Trophoblast cell (in vitro differentiated cells and primary cell): ENCODE results near the gene ADNP2.

ENCODE experiments used
- DNase-seq, 2 donors: peaks; one replicate each; pipeline ENCODE4 v3.0.0-alpha.2; 2016
- H2AFZ ChIP-seq: 2 replicates; pipeline ENCODE4 v1.6.1; 2013; ENCODE audit warnings: low read length, moderate library complexity, mild to moderate bottlenecking; ENCODE audit not compliant: insufficient read depth, poor library complexity
- H2AK5ac ChIP-seq: 2 replicates; pipeline ENCODE4 v1.6.1; 2013; ENCODE audit warnings: mild to moderate bottlenecking, low read length
- H2BK120ac ChIP-seq: 2 replicates; pipeline ENCODE4 v1.6.1; 2013; ENCODE audit warnings: low read length, mild to moderate bottlenecking, moderate library complexity; ENCODE audit not compliant: insufficient read depth, poor library complexity
- H2BK12ac ChIP-seq: 2 replicates; pipeline ENCODE4 v1.6.1; 2013; ENCODE audit warnings: mild to moderate bottlenecking, low read length, moderate library complexity
- H2BK5ac ChIP-seq: 2 replicates; pipeline ENCODE4 v1.6.1; 2013; ENCODE audit warnings: low read length, low read depth, moderate library complexity, mild to moderate bottlenecking; ENCODE audit not compliant: poor library complexity
- H3K14ac ChIP-seq: 2 replicates; pipeline ENCODE4 v1.6.1; 2013; ENCODE audit warnings: mild to moderate bottlenecking, low read length
- H3K18ac ChIP-seq: 2 replicates; pipeline ENCODE4 v1.6.1; 2013; ENCODE audit warnings: mild to moderate bottlenecking, low read length
- H3K23ac ChIP-seq: 2 replicates; pipeline ENCODE4 v1.6.1; 2013; ENCODE audit warnings: low read length
- H3K27ac ChIP-seq: 2 replicates; pipeline ENCODE4 v1.5.1; 2013; ENCODE audit warnings: low read depth, mild to moderate bottlenecking, inconsistent platforms, low read length, moderate library complexity
- H3K27me3 ChIP-seq: 2 replicates; pipeline ENCODE4 v1.6.1; 2013; ENCODE audit warnings: inconsistent platforms, mild to moderate bottlenecking, low read length, moderate library complexity; ENCODE audit not compliant: insufficient read depth
- H3K36me3 ChIP-seq, 2 experiments: 1 replicate in 1 of 2; 2 replicates in 1 of 2; pipeline ENCODE4 v1.6.1; 2013; ENCODE audit warnings: low read length in 2 of 2, mild to moderate bottlenecking in 2 of 2, moderate library complexity in 1 of 2; ENCODE audit not compliant: insufficient read depth in 2 of 2, control insufficient read depth in 1 of 2
- H3K4ac ChIP-seq: 2 replicates; pipeline ENCODE4 v1.6.1; 2013; ENCODE audit warnings: low read depth, mild to moderate bottlenecking, low read length, moderate library complexity
- H3K4me1 ChIP-seq, 2 experiments: 1 replicate in 1 of 2; 2 replicates in 1 of 2; pipeline ENCODE4 v1.6.1; 2013; ENCODE audit warnings: low read length in 2 of 2, mild to moderate bottlenecking in 2 of 2, moderate library complexity in 1 of 2; ENCODE audit not compliant: insufficient read depth in 2 of 2, control insufficient read depth in 1 of 2
- H3K4me2 ChIP-seq: 2 replicates; pipeline ENCODE4 v1.6.1; 2013; ENCODE audit warnings: inconsistent platforms, mild to moderate bottlenecking, low read length, moderate library complexity
- H3K4me3 ChIP-seq: 2 replicates; pipeline ENCODE4 v1.5.1; 2013; ENCODE audit warnings: mild to moderate bottlenecking, low read depth, low read length, inconsistent platforms
- H3K79me1 ChIP-seq: one replicate; pipeline ENCODE4 v1.6.1; 2013; ENCODE audit warnings: low read length
- H3K79me2 ChIP-seq: 2 replicates; pipeline ENCODE4 v1.6.1; 2013; ENCODE audit warnings: low read length, mild to moderate bottlenecking; ENCODE audit not compliant: control insufficient read depth, insufficient read depth, poor library complexity
- H3K9ac ChIP-seq: 2 replicates; pipeline ENCODE4 v1.6.1; 2013; ENCODE audit warnings: mild to moderate bottlenecking, low read length
- H3K9me3 ChIP-seq: 2 replicates; pipeline ENCODE4 v1.6.1; 2013; ENCODE audit warnings: low read depth, mild to moderate bottlenecking, control low read depth, inconsistent platforms, low read length; ENCODE audit not compliant: insufficient read depth
- H4K12ac ChIP-seq: 2 replicates; pipeline ENCODE4 v1.6.1; 2013; ENCODE audit warnings: low read depth, mild to moderate bottlenecking, low read length, moderate library complexity
- H4K8ac ChIP-seq: 2 replicates; pipeline ENCODE4 v1.6.1; 2013; ENCODE audit warnings: low read depth, mild to moderate bottlenecking, low read length, moderate library complexity
- H4K91ac ChIP-seq: one replicate; pipeline ENCODE4 v1.6.1; 2013; ENCODE audit warnings: low read depth, mild to moderate bottlenecking, low read length, moderate library complexity
- WGBS: extraction: QIAGEN DNeasy Blood & Tissue Kit; methylation state at CpG from one replicate; pipeline ENCODE4 v1.1.7; 2013; ENCODE audit warnings: missing lambda C conversion rate; ENCODE audit not compliant: insufficient read length, insufficient coverage; ENCODE audit errors: extremely low coverage; 5-methylcytosine and 5-hydroxymethylcytosine counted together

The ADNP2 gene

GRCh38 chr18:80086281-80086680 is 22.8 kb upstream of the ADNP2 start:
- no peak overlapping the region for H3K27ac ChIP-seq
- H3K4me3 ChIP-seq = no peak overlapping the region
- no peak overlapping the region for H3K4ac ChIP-seq
- H3K23ac ChIP-seq = no peak overlapping the region
- no peak overlapping the region for H2AFZ ChIP-seq
- no peak overlapping the region for H4K8ac ChIP-seq
- H4K91ac ChIP-seq = no peak overlapping the region
- H2BK12ac ChIP-seq = no peak overlapping the region
- H2BK120ac ChIP-seq = no peak overlapping the region
- DNase-seq = no peak
- H2BK5ac ChIP-seq = no peak overlapping the region
- no peaks in the 10 kb centered on the region for H3K79me1 ChIP-seq
- no peak overlapping the region for H3K4me2 ChIP-seq
- H3K18ac ChIP-seq = no peak overlapping the region
- WGBS = no CpG with 5 or more reads among the region's 4 CpGs
- H3K9ac ChIP-seq = no peak overlapping the region
- H3K27me3 ChIP-seq = no peaks in the 10 kb centered on the region
- H2AK5ac ChIP-seq = no peak overlapping the region
- H3K36me3 ChIP-seq = no peaks in the 10 kb centered on the region
- no peak overlapping the region for H3K14ac ChIP-seq
- no peaks in the 10 kb centered on the region for H3K79me2 ChIP-seq
- peaks cover 14% of the 10 kb centered on the region for H3K9me3 ChIP-seq
- H3K4me1 ChIP-seq = no peaks in the 10 kb centered on the region
- no peak overlapping the region for H4K12ac ChIP-seq

- no peak overlapping the region for H3K23ac ChIP-seq
- H3K27ac ChIP-seq = no peak overlapping the region
- no peaks in the 10 kb centered on the region for H3K4me1 ChIP-seq
- no peak overlapping the region for H2BK120ac ChIP-seq
- no peaks in the 10 kb centered on the region for H3K79me1 ChIP-seq
- no peak overlapping the region for H4K8ac ChIP-seq
- WGBS = no CpG with 5 or more reads among the region's 2 CpGs
- no peak overlapping the region for H2BK12ac ChIP-seq
- no peak overlapping the region for H3K4ac ChIP-seq
- no peak overlapping the region for H2BK5ac ChIP-seq
- H2AFZ ChIP-seq = no peak overlapping the region
- no peak overlapping the region for H2AK5ac ChIP-seq
- H3K27me3 ChIP-seq = no peaks in the 10 kb centered on the region
- no peak overlapping the region for H4K12ac ChIP-seq
- no peaks in the 10 kb centered on the region for H3K36me3 ChIP-seq
- no peak overlapping the region for H3K14ac ChIP-seq
- H4K91ac ChIP-seq = no peak overlapping the region
- H3K9ac ChIP-seq = no peak overlapping the region
- peaks cover 10% of the 10 kb centered on the region for H3K9me3 ChIP-seq
- no peak overlapping the region for H3K4me2 ChIP-seq
- no peaks in the 10 kb centered on the region for H3K79me2 ChIP-seq
- DNase-seq = no peak
- no peak overlapping the region for H3K18ac ChIP-seq
- H3K4me3 ChIP-seq = no peak overlapping the region
These were observed 21.0 kb upstream of the ADNP2 start for GRCh38 chr18:80088036-80088435.

GRCh38 chr18:80088823-80089222 is 20.2 kb upstream of the ADNP2 start:
- H2BK12ac ChIP-seq = no peak overlapping the region
- no peak overlapping the region for H2AFZ ChIP-seq

GRCh38 chr18:80095414-80095813 is 13.6 kb upstream of the ADNP2 start:
- Histone ChIP-seq H3K9me3 (peaks cover 7% of the 10 kb centered on the region), H2BK120ac (no peak overlapping the region), H3K4me2 (no peak overlapping the region), H2AK5ac (no peak overlapping the region), H3K23ac (no peak overlapping the region), H3K4me1 (no peaks in the 10 kb centered on the region), H4K12ac (no peak overlapping the region), H4K8ac (no peak overlapping the region), H3K79me1 (no peaks in the 10 kb centered on the region), H3K36me3 (no peaks in the 10 kb centered on the region), H3K4me3 (no peak overlapping the region), H4K91ac (no peak overlapping the region), H2AFZ (no peak overlapping the region), H3K14ac (no peak overlapping the region), H2BK12ac (no peak overlapping the region), H3K27ac (no peak overlapping the region), H3K9ac (no peak overlapping the region), H3K27me3 (no peaks in the 10 kb centered on the region), H2BK5ac (no peak overlapping the region), H3K79me2 (no peaks in the 10 kb centered on the region), H3K18ac (no peak overlapping the region), H3K4ac (no peak overlapping the region)
- DNase-seq = no peak
- WGBS = no CpG with 5 or more reads among the region's 7 CpGs

More at GRCh38 chr18:80088823-80089222, 20.2 kb upstream of the ADNP2 start:
- Histone ChIP-seq H3K36me3 (no peaks in the 10 kb centered on the region), H3K4ac (no peak overlapping the region), H3K27me3 (no peaks in the 10 kb centered on the region), H3K23ac (no peak overlapping the region), H2AK5ac (no peak overlapping the region), H3K18ac (no peak overlapping the region), H4K91ac (no peak overlapping the region), H3K27ac (no peak overlapping the region), H3K9me3 (peaks cover 10% of the 10 kb centered on the region), H3K79me1 (no peaks in the 10 kb centered on the region), H3K79me2 (no peaks in the 10 kb centered on the region), H4K12ac (no peak overlapping the region), H3K4me1 (no peaks in the 10 kb centered on the region), H2BK120ac (no peak overlapping the region), H4K8ac (no peak overlapping the region), H3K4me2 (no peak overlapping the region), H3K4me3 (no peak overlapping the region), H3K9ac (no peak overlapping the region), H3K14ac (no peak overlapping the region), H2BK5ac (no peak overlapping the region)
- DNase-seq = no peak
